Measurements from ENCODE around the gene GINS2.

The GINS2 gene

GRCh38 chr16:85657267-85657650, 31.5 kb downstream of the GINS2 start:
- H3K9me2 ChIP-seq (replicated peaks; ENCODE audit: low read depth, low read length): no peaks in the 10 kb centered on the region
- H2AFZ ChIP-seq (ENCODE audit: low read length): no peak overlapping the region
- no peaks in the 10 kb centered on the region for H3K9me3 ChIP-seq (ENCODE audit: insufficient read depth, low read depth, low read length)
- H3K4me3 ChIP-seq (ENCODE audit: low read length, poor library complexity, severe bottlenecking): no peak overlapping the region
- H3K27me3 ChIP-seq (ENCODE audit: insufficient read depth, low read length, poor library complexity, severe bottlenecking): no peaks in the 10 kb centered on the region
- H4K20me1 ChIP-seq (ENCODE audit: insufficient read depth, low read length, poor library complexity, severe bottlenecking): peaks cover 60% of the 10 kb centered on the region
- TF ChIP-seq EZH2phosphoT487 (IDR thresholded peaks at IDR 0.05; ENCODE audit: borderline replicate concordance) (no peak), CTCF (conservative IDR thresholded peaks at IDR 0.05; ENCODE audit: low read length) (no peak)
- peaks cover 6% of the 10 kb centered on the region; the same call in 1 of the 2 replicates for H3F3A ChIP-seq (ENCODE audit: low read depth)
- H3K9ac ChIP-seq (ENCODE audit: low read depth, low read length, poor library complexity, severe bottlenecking): no peak overlapping the region
- H3K36me3 ChIP-seq (ENCODE audit: insufficient read depth, low read length): peaks cover 90% of the 10 kb centered on the region
- no peak overlapping the region for H3K4me2 ChIP-seq (ENCODE audit: low read depth, low read length, poor library complexity, severe bottlenecking)
- peaks cover 15% of the 10 kb centered on the region; the same call in 1 of the 2 replicates for H3K79me2 ChIP-seq (ENCODE audit: insufficient read depth, low read length)
- no peaks in the 10 kb centered on the region for H3K4me1 ChIP-seq (ENCODE audit: insufficient read depth, low read length, poor library complexity, severe bottlenecking)

- no peaks in the 10 kb centered on the region for H3K4me1 ChIP-seq (ENCODE audit: insufficient read depth, low read length, poor library complexity, severe bottlenecking)
- peaks cover 10% of the 10 kb centered on the region; the same call in 1 of the 2 replicates for H3F3A ChIP-seq (ENCODE audit: low read depth)
- no peak overlapping the region for H2AFZ ChIP-seq (ENCODE audit: low read length)
- H3K9me3 ChIP-seq (ENCODE audit: insufficient read depth, low read depth, low read length): no peaks in the 10 kb centered on the region
- H3K36me3 ChIP-seq (ENCODE audit: insufficient read depth, low read length): peaks cover 90% of the 10 kb centered on the region
- H3K9me2 ChIP-seq (replicated peaks; ENCODE audit: low read depth, low read length): no peaks in the 10 kb centered on the region
- no peak overlapping the region for H3K9ac ChIP-seq (ENCODE audit: low read depth, low read length, poor library complexity, severe bottlenecking)
- TF ChIP-seq CTCF (conservative IDR thresholded peaks at IDR 0.05; ENCODE audit: low read length) (no peak), EZH2phosphoT487 (IDR thresholded peaks at IDR 0.05; ENCODE audit: borderline replicate concordance) (no peak)
- no peak overlapping the region for H3K4me2 ChIP-seq (ENCODE audit: low read depth, low read length, poor library complexity, severe bottlenecking)
- peaks cover 15% of the 10 kb centered on the region; the same call in 1 of the 2 replicates for H3K79me2 ChIP-seq (ENCODE audit: insufficient read depth, low read length)
- H3K4me3 ChIP-seq (ENCODE audit: low read length, poor library complexity, severe bottlenecking): no peak overlapping the region
- peaks cover 62% of the 10 kb centered on the region for H4K20me1 ChIP-seq (ENCODE audit: insufficient read depth, low read length, poor library complexity, severe bottlenecking)
- H3K27me3 ChIP-seq (ENCODE audit: insufficient read depth, low read length, poor library complexity, severe bottlenecking): no peaks in the 10 kb centered on the region
These were observed 32.1 kb downstream of the GINS2 start for GRCh38 chr16:85656351-85657266.

GRCh38 chr16:85655216-85656129, 33.3 kb downstream of the GINS2 start:
- Histone ChIP-seq H4K20me1 (ENCODE audit: insufficient read depth, low read length, poor library complexity, severe bottlenecking) (peaks cover 68% of the 10 kb centered on the region), H3K79me2 (ENCODE audit: insufficient read depth, low read length) (peaks cover 15% of the 10 kb centered on the region; the same call in 1 of the 2 replicates)

More at GRCh38 chr16:85655216-85656129, 33.3 kb downstream of the GINS2 start:
- Histone ChIP-seq H3K4me1 (ENCODE audit: insufficient read depth, low read length, poor library complexity, severe bottlenecking) (no peaks in the 10 kb centered on the region), H3K9ac (ENCODE audit: low read depth, low read length, poor library complexity, severe bottlenecking) (no peak overlapping the region), H3K4me2 (ENCODE audit: low read depth, low read length, poor library complexity, severe bottlenecking) (no peak overlapping the region), H3K9me3 (ENCODE audit: insufficient read depth, low read depth, low read length) (no peaks in the 10 kb centered on the region), H2AFZ (ENCODE audit: low read length) (no peak overlapping the region), H3K4me3 (ENCODE audit: low read length, poor library complexity, severe bottlenecking) (no peak overlapping the region), H3K36me3 (ENCODE audit: insufficient read depth, low read length) (peaks cover 83% of the 10 kb centered on the region), H3K9me2 (replicated peaks; ENCODE audit: low read depth, low read length) (no peaks in the 10 kb centered on the region), H3K27me3 (ENCODE audit: insufficient read depth, low read length, poor library complexity, severe bottlenecking) (no peaks in the 10 kb centered on the region), H3F3A (ENCODE audit: low read depth) (peaks cover 10% of the 10 kb centered on the region; the same call in 1 of the 2 replicates)
- TF ChIP-seq EZH2phosphoT487 (IDR thresholded peaks at IDR 0.05; ENCODE audit: borderline replicate concordance): no peak
